Measurements from ENCODE around the gene ADPRHL1.

DNA sequence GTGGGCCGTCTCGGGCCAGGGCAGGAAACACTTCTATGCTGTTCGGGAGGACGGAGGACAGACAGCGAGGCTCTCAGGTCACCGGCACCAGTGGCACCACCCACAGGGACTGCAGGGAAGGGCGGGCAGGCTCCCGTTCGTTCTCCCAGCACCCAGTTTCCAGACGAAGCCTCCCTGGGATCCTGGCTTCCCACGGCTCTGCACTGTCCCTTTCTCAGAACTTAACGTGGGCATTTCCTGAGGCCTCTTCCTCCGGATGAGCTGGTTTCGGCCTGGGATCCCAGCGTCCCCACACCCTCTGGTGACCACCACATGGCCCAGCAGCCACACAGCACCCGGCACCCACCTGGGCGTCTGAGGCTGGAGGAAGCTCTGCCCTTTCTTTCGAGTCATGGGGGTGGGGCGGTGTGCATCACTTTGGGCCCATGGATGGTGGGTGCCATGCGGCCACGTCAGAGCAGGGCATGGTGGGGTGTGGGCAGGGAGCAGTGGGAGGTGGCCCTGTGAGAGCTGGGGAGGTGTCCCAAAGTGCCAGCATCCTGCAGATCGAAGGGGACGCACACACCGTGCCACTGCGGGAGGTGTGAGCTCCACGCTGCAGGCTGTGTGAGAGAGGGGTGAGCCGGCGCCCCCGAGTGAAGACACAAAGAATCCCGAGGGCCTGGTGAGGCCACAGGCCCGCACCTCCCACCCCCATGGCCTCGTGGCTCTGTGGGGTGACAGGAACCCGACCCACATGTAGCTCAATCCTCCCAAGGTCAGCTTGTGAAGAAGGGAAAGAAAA, 50.6 kb downstream of the ADPRHL1 start:
- TF ChIP-seq IRF2 (CRISPR knock-in tag; IDR thresholded peaks at IDR 0.05; ENCODE audit: borderline replicate concordance, low read depth) (no peak), GABPB1 (CRISPR knock-in tag; IDR thresholded peaks at IDR 0.05) (no peak), STAT6 (CRISPR knock-in tag; conservative IDR thresholded peaks at IDR 0.05; ENCODE audit: low read depth) (no peak), SP1 (CRISPR knock-in tag; conservative IDR thresholded peaks at IDR 0.05) (no peak)
- TF ChIP-seq, protein P1, sequence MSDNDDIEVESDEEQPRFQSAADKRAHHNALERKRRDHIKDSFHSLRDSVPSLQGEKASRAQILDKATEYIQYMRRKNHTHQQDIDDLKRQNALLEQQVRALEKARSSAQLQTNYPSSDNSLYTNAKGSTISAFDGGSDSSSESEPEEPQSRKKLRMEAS (CRISPR knock-in tag; IDR thresholded peaks at IDR 0.05) = no peak
- TF ChIP-seq, protein P2, sequence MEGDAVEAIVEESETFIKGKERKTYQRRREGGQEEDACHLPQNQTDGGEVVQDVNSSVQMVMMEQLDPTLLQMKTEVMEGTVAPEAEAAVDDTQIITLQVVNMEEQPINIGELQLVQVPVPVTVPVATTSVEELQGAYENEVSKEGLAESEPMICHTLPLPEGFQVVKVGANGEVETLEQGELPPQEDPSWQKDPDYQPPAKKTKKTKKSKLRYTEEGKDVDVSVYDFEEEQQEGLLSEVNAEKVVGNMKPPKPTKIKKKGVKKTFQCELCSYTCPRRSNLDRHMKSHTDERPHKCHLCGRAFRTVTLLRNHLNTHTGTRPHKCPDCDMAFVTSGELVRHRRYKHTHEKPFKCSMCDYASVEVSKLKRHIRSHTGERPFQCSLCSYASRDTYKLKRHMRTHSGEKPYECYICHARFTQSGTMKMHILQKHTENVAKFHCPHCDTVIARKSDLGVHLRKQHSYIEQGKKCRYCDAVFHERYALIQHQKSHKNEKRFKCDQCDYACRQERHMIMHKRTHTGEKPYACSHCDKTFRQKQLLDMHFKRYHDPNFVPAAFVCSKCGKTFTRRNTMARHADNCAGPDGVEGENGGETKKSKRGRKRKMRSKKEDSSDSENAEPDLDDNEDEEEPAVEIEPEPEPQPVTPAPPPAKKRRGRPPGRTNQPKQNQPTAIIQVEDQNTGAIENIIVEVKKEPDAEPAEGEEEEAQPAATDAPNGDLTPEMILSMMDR (IDR thresholded peaks at IDR 0.05) = no peak
